Naive thymus-derived CD8-positive, alpha-beta T cell (primary cell): Measurements from ENCODE around the gene ILDR2. TPM values are rescaled to one million over a fixed set of nuclear protein-coding genes. Genes with fewer than 3 reads are reported as not detected.
"Not testable (repeated sequence)": the region's sequence is repeated elsewhere in the genome, so short reads cannot be mapped to it uniquely, and the experiment has no call there.

Experiments used
- ATAC-seq, 2 donors: fragments of 150-1000 bp; cut with Tn5 transposase in 1 of 2; sonication (Bioruptor Pico), chemical (Tn5 transposase) in 1 of 2; 1 replicate in 1 of 2; 2 replicates in 1 of 2; pipeline ENCODE4 v1.10.0; 2021; ENCODE audit warnings: mild to moderate bottlenecking in 2 of 2, moderate library complexity in 2 of 2
- POLR2A ChIA-PET: fragments of 350-600 bp; sonication (Branson Sonifier 250); formaldehyde crosslinking; loops from one replicate; lab custom pipeline; 2021; ENCODE audit warnings: antibody characterized with exemption; lab: Charles Lee
- DNase-seq, 10 donors: peaks; one replicate each; pipeline versions ENCODE4 v3.0.0 to v3.0.0-alpha.2; 2020 to 2022
- H3K27ac Mint-ChIP-seq, 10 donors: one replicate each; pipeline ENCODE4 v1.8.0; 2020 to 2022; ENCODE audit warnings: mild to moderate bottlenecking in 10 of 10, mixed read lengths in 10 of 10, moderate library complexity in 4 of 10, inconsistent platforms in 1 of 10
- H3K27me3 Mint-ChIP-seq, 5 donors: one replicate each; pipeline ENCODE4 v1.8.0; 2021 to 2022; ENCODE audit warnings: mixed read lengths in 5 of 5
- H3K36me3 Mint-ChIP-seq, 3 donors: one replicate each; pipeline ENCODE4 v1.8.0; 2020 to 2022; ENCODE audit warnings: mixed read lengths in 3 of 3, mild to moderate bottlenecking in 2 of 3, inconsistent platforms in 1 of 3
- H3K4me1 Mint-ChIP-seq, 4 donors: one replicate each; pipeline ENCODE4 v1.8.0; 2021 to 2022; ENCODE audit warnings: mixed read lengths in 4 of 4
- H3K4me3 Mint-ChIP-seq, 10 donors: one replicate each; pipeline ENCODE4 v1.8.0; 2020 to 2022; ENCODE audit warnings: mild to moderate bottlenecking in 10 of 10, mixed read lengths in 10 of 10, moderate library complexity in 6 of 10, inconsistent platforms in 1 of 10
- H3K9me3 Mint-ChIP-seq, 9 donors: one replicate each; pipeline ENCODE4 v1.8.0; 2020 to 2022; ENCODE audit warnings: mixed read lengths in 9 of 9, mild to moderate bottlenecking in 3 of 9, inconsistent platforms in 1 of 9, moderate library complexity in 1 of 9
- polyA plus RNA-seq, 3 donors: library from polyadenylated mRNA; unstranded; fragments of 300-500 nt; fragmentation: Illumina TruSeq; gene quantifications; one replicate each; pipeline ENCODE4 v1.2.3, GENCODE V29; 2021
- total RNA-seq, 8 experiments: library from RNA in 2 of 8; stranded (reverse) in 2 of 8; gene quantifications; one replicate each; pipeline ENCODE4 v1.2.3 and lab custom pipeline; 2021 to 2026

ILDR2 gene
- total and polyA plus RNA-seq, 5 experiments from 2014 or later = 0.08 to 0.22 (median 0.21) TPM; not detected in 2

GRCh38 chr1:166899769-166900168 is 75.6 kb downstream of the ILDR2 start:
- Mint-ChIP-seq H3K4me1 (peaks cover 0 to 4% (median 0%) of the 10 kb centered on the region in 4 donors), H3K36me3 (peaks cover 0 to 18% (median 7%) of the 10 kb centered on the region in 3 donors), H3K9me3 (peaks cover 0 to 25% (median 14%) of the 10 kb centered on the region in 9 donors), H3K27me3 (peaks cover 5 to 19% (median 12%) of the 10 kb centered on the region in 5 donors), H3K27ac (no peak overlapping the region), H3K4me3 (no peak overlapping the region)
- DNase-seq (no peak), ATAC-seq (no peak)
- POLR2A ChIA-PET = no interaction called here

- DNase-seq (no peak), ATAC-seq (no peak)
- no peaks in the 10 kb centered on the region for H3K4me1 Mint-ChIP-seq
- H3K27me3 Mint-ChIP-seq = peaks cover 8 to 26% (median 17%) of the 10 kb centered on the region in 5 donors
- H3K27ac Mint-ChIP-seq = no peak overlapping the region
- no peak overlapping the region for H3K4me3 Mint-ChIP-seq
- peaks cover 0 to 25% (median 14%) of the 10 kb centered on the region in 9 donors for H3K9me3 Mint-ChIP-seq
- H3K36me3 Mint-ChIP-seq = peaks cover 0 to 18% (median 7%) of the 10 kb centered on the region in 3 donors
- POLR2A ChIA-PET = no interaction called here
Observed at GRCh38 chr1:166895766-166896165, 79.6 kb downstream of the ILDR2 start.

GRCh38 chr1:166889776-166890175 is 85.6 kb downstream of the ILDR2 start:
- Mint-ChIP-seq H3K4me3 (no peak overlapping the region), H3K4me1 (peaks cover 2 to 10% (median 7%) of the 10 kb centered on the region in 4 donors), H3K36me3 (no peaks in the 10 kb centered on the region), H3K27me3 (peaks cover 9 to 21% (median 17%) of the 10 kb centered on the region in 5 donors), H3K27ac (no peak overlapping the region), H3K9me3 (no peaks in the 10 kb centered on the region)
- POLR2A ChIA-PET = no interaction called here
- DNase-seq (no peak), ATAC-seq (no peak)

GRCh38 chr1:166888373-166889111 is 86.8 kb downstream of the ILDR2 start:
- H3K36me3 Mint-ChIP-seq = no peaks in the 10 kb centered on the region
- H3K4me3 Mint-ChIP-seq = no peak overlapping the region
- DNase-seq = no peak
- peaks cover 9 to 32% (median 23%) of the 10 kb centered on the region in 5 donors for H3K27me3 Mint-ChIP-seq
- H3K27ac Mint-ChIP-seq = no peak overlapping the region
- POLR2A ChIA-PET = no interaction called here
- ATAC-seq = no peak
- H3K9me3 Mint-ChIP-seq = no peaks in the 10 kb centered on the region
- peaks cover 4 to 19% (median 19%) of the 10 kb centered on the region in 4 donors for H3K4me1 Mint-ChIP-seq

GRCh38 chr1:166884971-166885370 is 90.4 kb downstream of the ILDR2 start:
- no peak overlapping the region for H3K27ac Mint-ChIP-seq
- H3K27me3 Mint-ChIP-seq = peaks cover 10 to 30% (median 17%) of the 10 kb centered on the region in 5 donors
- no peaks in the 10 kb centered on the region for H3K9me3 Mint-ChIP-seq
- H3K36me3 Mint-ChIP-seq = peaks cover 0 to 1% (median 0%) of the 10 kb centered on the region in 3 donors
- DNase-seq (no peak), ATAC-seq (peak in 1 of 2 donors; percentile 20)
- H3K4me3 Mint-ChIP-seq = no peak overlapping the region
- H3K4me1 Mint-ChIP-seq = peaks cover 5 to 22% (median 20%) of the 10 kb centered on the region in 4 donors
- POLR2A ChIA-PET = interaction anchor here (0.8 kb wide), 1 partner anchor 29 kb away, joined by 4 read pairs; no protein-coding TSS in a partner anchor

GRCh38 chr1:166884040-166884642 is 91.2 kb downstream of the ILDR2 start:
- ATAC-seq = peak; percentile 75 to 86
- Mint-ChIP-seq H3K27me3 (peaks cover 10 to 30% (median 17%) of the 10 kb centered on the region in 5 donors), H3K9me3 (no peaks in the 10 kb centered on the region), H3K27ac (no peak overlapping the region), H3K36me3 (peaks cover 0 to 1% (median 0%) of the 10 kb centered on the region in 3 donors), H3K4me1 (peaks cover 5 to 22% (median 20%) of the 10 kb centered on the region in 4 donors), H3K4me3 (peak overlapping the region in 5 of 10 donors; percentile 26 to 58 (median 44))
- POLR2A ChIA-PET = interaction anchor here (0.8 kb wide), 1 partner anchor 28 kb away, joined by 4 read pairs; no protein-coding TSS in a partner anchor
- peak in 7 of 10 donors; percentile 7 to 65 (median 21) for DNase-seq

- Mint-ChIP-seq H3K9me3 (no peaks in the 10 kb centered on the region), H3K27me3 (peaks cover 10 to 30% (median 17%) of the 10 kb centered on the region in 5 donors), H3K4me1 (peaks cover 5 to 22% (median 20%) of the 10 kb centered on the region in 4 donors), H3K4me3 (no peak overlapping the region), H3K27ac (no peak overlapping the region), H3K36me3 (peaks cover 0 to 1% (median 0%) of the 10 kb centered on the region in 3 donors)
- DNase-seq (no peak), ATAC-seq (no peak)
- POLR2A ChIA-PET = no interaction called here
Observed at GRCh38 chr1:166882893-166883292, 92.4 kb downstream of the ILDR2 start.

GRCh38 chr1:166878173-166878917 is 97.0 kb downstream of the ILDR2 start:
- not testable (repeated sequence) for ATAC-seq
- peaks cover 8 to 38% (median 35%) of the 10 kb centered on the region in 4 donors for H3K4me1 Mint-ChIP-seq
- POLR2A ChIA-PET = interaction anchor here (3.8 kb wide), 1 partner anchor 38 kb away, joined by 35 read pairs; the partner anchor contains the start of gene POGK

GRCh38 chr1:166876540-166876838 is 98.9 kb downstream of the ILDR2 start:
- POLR2A ChIA-PET = interaction anchor here (0.7 to 3.8 kb wide), 6 partner anchors 14 to 344 kb away, joined by 3 to 35 read pairs (median 4); partner anchors contain the start of genes GPA33, POGK and POU2F1
- Mint-ChIP-seq H3K27ac (peak overlapping the region; percentile 93 to 99 (median 98)), H3K27me3 (no peaks in the 10 kb centered on the region), H3K4me3 (peak overlapping the region; percentile 83 to 99 (median 98)), H3K36me3 (peaks cover 0 to 5% (median 0%) of the 10 kb centered on the region in 3 donors), H3K9me3 (no peaks in the 10 kb centered on the region), H3K4me1 (peaks cover 14 to 53% (median 49%) of the 10 kb centered on the region in 4 donors)
- ATAC-seq = peak; percentile 1
- DNase-seq = no peak

More at GRCh38 chr1:166878173-166878917, 97.0 kb downstream of the ILDR2 start:
- H3K9me3 Mint-ChIP-seq, DNase-seq, H3K27ac Mint-ChIP-seq, H3K27me3 Mint-ChIP-seq, H3K4me3 Mint-ChIP-seq, H3K36me3 Mint-ChIP-seq: not testable (repeated sequence)

- DNase-seq (peak; percentile 93 to 98 (median 97)), ATAC-seq (peak; percentile 88)
- peaks cover 16 to 58% (median 53%) of the 10 kb centered on the region in 4 donors for H3K4me1 Mint-ChIP-seq
- H3K9me3 Mint-ChIP-seq = no peaks in the 10 kb centered on the region
- peak within 1 kb of the TSS; percentile 83 to 99 (median 98) for H3K4me3 Mint-ChIP-seq
- H3K36me3 Mint-ChIP-seq = peaks cover 0 to 5% (median 0%) of the 10 kb centered on the region in 3 donors
- POLR2A ChIA-PET = interaction anchor here (0.6 to 3.8 kb wide), 8 partner anchors 13 to 1661 kb away, joined by 3 to 35 read pairs (median 3); partner anchors contain the start of genes GPA33, POGK and POU2F1
- peak within 1 kb of the TSS; percentile 93 to 99 (median 98) for H3K27ac Mint-ChIP-seq
- H3K27me3 Mint-ChIP-seq = no peaks in the 10 kb centered on the region
Observed at GRCh38 chr1:166875734-166876539, 99.4 kb downstream of the ILDR2 start, which contains the start of gene TADA1. Gene TADA1 (minus strand): TSS chr1:166876264. CDS start chr1:166876233, 31 bp downstream.

- ATAC-seq = no peak
- Mint-ChIP-seq H3K4me1 (peaks cover 20 to 62% (median 59%) of the 10 kb centered on the region in 4 donors), H3K36me3 (peaks cover 0 to 8% (median 0%) of the 10 kb centered on the region in 3 donors), H3K27me3 (no peaks in the 10 kb centered on the region), H3K27ac (peak overlapping the region; percentile 65 to 95 (median 87)), H3K4me3 (peak overlapping the region; percentile 83 to 99 (median 94)), H3K9me3 (no peaks in the 10 kb centered on the region)
- POLR2A ChIA-PET = interaction anchor here (1.6 to 3.8 kb wide), 2 partner anchors 35 to 345 kb away, joined by 6 to 35 read pairs; partner anchors contain the start of genes POGK and POU2F1
- DNase-seq = no peak
Observed at GRCh38 chr1:166875302-166875733, 100.0 kb downstream of the ILDR2 start.
